Stimulated activated CD4-positive, alpha-beta T cell treated with anti-CD3 and anti-CD28 coated beads, Interleukin-4, amount 100 ng/mL, for 48 hours (primary cell): ENCODE measurements around the gene PAIP2.
"Not testable (repeated sequence)": the region's sequence is repeated elsewhere in the genome, so short reads cannot be mapped to it uniquely, and the experiment has no call there.

Experiments used
- DNase-seq, 2 donors: peaks; one replicate each; pipeline ENCODE4 v3.0.0-alpha.2; 2020; ENCODE audit warnings: low read depth in 2 of 2

The PAIP2 gene, protein sequence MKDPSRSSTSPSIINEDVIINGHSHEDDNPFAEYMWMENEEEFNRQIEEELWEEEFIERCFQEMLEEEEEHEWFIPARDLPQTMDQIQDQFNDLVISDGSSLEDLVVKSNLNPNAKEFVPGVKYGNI

GRCh38 chr5:139341689-139342422 lies at the start of gene PAIP2:
Gene PAIP2 (plus strand): TSS chr5:139341854. CDS start chr5:139363785, 21,931 bp downstream.
- DNase-seq: peak; percentile 93 to 96

GRCh38 chr5:139293202-139293506 lies 48.5 kb upstream of the PAIP2 start:
- DNase-seq: no peak

GRCh38 chr5:139293507-139294373 lies 47.9 kb upstream of the PAIP2 start, which contains the start of gene MATR3:
Gene MATR3 (plus strand): TSS chr5:139293740. CDS start chr5:139307416, 13,676 bp downstream.
- peak; percentile 92 to 93 for DNase-seq

DNA sequence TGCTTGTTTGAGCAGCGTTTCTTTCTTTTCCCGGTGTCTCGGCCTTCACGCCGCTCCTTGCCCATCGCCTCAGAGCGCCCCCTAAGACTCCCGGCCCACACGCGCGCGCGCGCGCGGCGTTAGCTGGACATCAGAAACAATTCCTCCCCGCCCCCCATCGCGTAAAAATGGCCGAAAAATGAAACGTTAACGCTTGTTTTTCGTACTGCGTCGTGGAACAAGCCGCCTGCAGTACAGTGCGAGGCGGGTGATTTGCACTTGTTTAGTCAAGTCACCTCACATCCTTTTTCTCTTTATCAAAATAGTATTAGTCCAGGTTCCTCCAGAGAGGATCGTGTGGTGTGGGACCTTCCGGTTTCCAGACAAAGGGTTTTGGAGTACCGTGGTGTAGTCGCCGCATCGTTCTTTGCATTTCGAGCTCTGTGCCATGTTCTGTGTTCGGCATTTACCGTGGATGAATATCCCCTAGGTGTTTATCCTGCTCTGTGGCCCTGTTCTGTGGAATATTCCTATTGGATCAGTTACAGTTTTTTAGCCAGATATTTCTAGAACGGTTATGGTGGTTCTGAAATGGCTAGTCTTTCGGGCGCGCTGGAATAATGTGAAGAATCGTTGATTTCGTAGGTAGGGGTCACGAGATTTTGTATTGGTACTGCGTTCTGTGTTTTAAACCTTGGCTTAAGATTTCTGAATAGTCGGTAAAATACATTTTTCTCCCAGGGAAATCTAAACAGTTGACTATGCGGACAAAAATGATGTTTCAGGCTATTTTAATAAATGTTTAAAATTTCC lies 47.1 kb upstream of the PAIP2 start:
- DNase-seq: peak; percentile 44 to 46

GRCh38 chr5:139295346-139296057 lies 46.2 kb upstream of the PAIP2 start:
- DNase-seq: no peak

- no peak for DNase-seq
Measured at GRCh38 chr5:139296198-139296597, 45.5 kb upstream of the PAIP2 start.

GRCh38 chr5:139296862-139297326 lies 44.8 kb upstream of the PAIP2 start:
- DNase-seq: no peak

DNA sequence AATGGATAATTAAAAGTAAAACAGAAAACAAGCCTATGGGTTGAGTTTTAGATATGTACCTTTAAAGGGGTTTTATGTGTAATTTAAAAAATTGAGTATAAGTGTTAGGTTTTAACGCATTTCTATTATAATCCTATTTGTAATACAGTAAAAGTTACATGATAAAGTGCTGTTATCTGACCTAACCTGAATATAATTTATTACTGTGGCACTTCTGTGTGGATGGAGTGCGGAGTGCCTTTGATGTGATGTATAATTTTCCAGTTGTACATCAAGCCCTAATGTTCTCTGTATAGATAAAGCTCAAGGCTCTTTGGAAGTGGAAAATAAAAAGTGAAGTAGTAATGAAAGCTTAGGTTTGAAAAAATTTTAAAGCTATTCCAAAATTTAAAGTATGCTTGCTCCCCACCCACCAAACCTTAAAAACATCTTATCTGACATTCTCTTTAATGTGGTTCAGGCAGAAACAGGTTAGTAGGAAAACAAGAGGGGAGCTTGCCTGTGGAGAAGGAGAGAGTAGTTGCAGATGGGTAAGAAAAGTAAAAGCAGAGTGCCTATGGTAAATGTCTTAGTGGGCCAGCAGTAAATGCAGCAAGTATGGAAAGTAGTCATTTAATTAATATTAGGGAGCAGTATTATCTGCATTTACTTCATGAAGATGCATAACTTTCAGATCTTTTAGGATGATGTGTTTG lies 44.1 kb upstream of the PAIP2 start:
- no peak for DNase-seq

DNA sequence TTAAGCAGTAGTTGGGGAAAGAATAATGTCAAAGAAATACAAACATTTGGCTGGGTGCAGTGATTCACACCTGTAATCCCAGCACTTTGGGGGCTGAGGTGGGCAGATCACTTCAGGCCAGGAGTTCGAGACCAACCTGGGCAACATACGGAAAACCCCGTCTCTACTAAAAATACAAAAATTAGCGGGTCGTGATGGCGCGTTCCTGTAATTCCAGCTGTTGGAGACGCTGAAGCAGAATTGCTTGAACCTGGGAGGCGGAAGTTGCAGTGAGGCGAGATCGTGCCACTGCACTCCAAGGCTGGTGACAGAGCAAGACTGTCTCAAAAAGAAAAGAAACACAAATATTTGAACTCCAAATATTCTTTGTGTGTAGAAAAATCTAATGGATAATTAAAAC lies 43.4 kb upstream of the PAIP2 start:
- no peak for DNase-seq

GRCh38 chr5:139299486-139299885 lies 42.2 kb upstream of the PAIP2 start:
- no peak for DNase-seq

DNA sequence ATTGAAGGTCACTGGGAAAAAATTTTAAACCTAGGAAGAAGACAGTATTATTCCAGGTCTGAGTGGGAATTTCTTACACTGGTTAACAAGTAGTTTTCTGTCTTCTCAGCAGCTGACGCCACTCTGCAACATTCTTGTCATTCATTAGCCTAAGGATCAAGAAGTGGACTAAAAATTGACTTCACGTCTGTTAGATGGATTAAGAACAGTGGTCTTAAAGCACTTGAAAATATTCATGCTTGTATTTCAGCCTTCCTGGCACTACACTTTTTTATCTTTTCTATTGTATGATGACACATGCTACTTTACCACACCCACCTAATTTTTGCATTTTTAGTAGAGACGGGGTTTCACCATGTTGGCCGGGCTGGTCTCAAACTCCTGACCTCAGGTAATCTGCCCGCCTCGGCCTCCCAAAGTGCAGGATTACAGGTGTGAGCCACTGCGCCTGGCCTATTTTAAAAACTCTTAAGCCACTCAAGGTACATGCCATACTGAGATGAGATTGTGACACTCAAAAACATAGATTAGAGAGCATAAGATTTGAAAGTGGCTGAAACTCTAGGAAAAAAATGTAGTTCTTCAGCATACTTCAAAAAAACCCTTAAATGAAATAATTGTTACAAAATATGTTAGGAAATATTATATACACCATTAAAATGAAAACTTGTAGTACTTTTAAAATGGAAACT lies 39.7 kb upstream of the PAIP2 start:
- DNase-seq: no peak

GRCh38 chr5:139304391-139305324 lies 37.0 kb upstream of the PAIP2 start:
- no peak for DNase-seq

DNA sequence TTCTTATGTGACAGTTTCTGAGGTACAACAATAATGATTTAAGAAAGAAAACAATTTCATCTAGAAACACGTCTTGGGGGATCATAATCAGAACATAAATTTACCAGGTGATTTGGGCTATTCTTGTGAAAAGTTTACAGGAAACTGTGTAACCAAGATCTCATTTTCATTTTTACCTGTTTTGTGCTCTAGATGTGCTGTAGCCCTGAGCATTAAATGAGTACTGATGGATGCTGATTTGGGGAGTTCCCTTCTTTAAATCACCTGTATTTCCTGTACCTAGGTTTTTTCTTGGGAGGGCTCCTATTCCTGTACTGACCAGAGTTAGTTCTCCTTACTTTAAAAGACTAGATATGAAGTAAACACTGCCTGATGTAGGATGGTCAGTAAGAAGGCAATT lies 35.5 kb upstream of the PAIP2 start:
- no peak for DNase-seq

DNA sequence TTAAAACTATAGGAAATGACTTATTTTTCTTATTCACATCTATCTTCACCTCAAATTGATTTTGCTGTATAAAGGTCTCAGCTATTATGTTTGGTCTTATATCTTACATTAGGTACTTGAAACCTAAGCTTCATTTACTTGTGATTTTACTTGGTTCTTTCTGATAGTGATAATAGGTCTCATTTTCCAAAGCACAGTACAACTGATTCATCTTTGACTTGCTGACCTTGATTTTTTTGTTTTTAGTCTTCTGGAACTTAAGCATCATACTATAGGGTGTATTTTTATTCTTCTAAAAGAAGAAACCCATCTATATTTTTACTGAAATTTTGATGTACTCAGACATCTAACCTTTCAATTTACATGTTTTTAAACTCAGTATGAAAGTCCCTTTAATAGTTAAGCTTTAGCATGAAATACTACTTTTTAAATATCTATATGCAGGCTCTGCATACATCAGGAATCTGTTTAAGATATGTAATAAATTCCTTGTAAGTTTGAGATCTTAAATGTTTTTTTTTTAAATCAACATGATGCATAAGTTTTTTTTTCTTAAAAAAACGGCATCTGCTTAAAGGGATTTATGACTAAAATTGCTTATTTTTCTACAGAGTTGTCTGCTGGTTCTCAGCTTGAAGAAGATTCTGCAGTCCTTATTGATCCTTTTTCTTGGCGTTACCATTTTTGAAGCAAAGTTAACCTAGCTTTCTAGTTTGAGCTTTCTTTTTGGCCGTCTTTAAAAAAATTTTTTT lies 34.9 kb upstream of the PAIP2 start:
- DNase-seq: no peak

DNA sequence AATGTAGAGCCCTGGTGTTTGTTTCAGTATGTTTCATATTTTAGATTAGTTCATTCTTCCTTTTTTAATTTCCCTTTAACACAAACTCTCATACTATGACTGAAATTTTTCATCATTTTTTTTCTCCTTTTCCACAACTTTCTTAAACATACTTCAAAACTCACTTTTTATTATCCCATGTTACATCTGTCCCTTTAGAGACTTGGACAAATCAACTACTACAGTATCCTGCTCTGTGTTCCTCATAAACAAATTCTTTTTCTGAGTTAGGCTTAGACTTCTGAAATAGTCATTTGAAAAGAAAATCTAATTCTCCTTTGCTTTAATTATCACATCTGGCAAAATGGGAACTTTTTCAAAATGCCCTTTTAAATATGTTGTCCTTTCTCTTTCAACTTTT lies 32.9 kb upstream of the PAIP2 start:
- DNase-seq: no peak

- DNase-seq: not testable (repeated sequence)
Measured at GRCh38 chr5:139310715-139311186, 30.9 kb upstream of the PAIP2 start.

DNA sequence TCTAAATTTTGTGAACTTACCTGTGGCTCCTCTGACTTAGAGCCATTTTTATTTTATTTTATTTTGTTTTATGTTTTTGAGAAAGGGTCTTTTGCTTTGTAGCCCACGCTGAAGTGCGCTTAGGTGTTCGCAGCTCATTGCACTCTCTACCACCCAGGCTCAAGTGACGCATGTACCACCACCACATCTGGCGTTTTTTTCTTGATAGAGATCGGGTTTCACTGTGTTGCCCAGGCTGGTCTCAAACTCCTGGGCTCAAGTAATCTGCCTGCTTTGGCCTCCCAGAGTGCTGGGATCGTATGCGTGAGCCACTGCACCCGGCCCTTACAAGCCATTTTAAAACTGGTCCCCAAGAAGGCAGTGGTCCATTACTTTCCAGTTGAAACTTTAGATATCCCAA lies 29.6 kb upstream of the PAIP2 start:
- no peak for DNase-seq

- no peak for DNase-seq
Measured at GRCh38 chr5:139314276-139314675, 27.4 kb upstream of the PAIP2 start.
